ENCODE data around the gene OR5B21.

OR5B21 gene

DNA sequence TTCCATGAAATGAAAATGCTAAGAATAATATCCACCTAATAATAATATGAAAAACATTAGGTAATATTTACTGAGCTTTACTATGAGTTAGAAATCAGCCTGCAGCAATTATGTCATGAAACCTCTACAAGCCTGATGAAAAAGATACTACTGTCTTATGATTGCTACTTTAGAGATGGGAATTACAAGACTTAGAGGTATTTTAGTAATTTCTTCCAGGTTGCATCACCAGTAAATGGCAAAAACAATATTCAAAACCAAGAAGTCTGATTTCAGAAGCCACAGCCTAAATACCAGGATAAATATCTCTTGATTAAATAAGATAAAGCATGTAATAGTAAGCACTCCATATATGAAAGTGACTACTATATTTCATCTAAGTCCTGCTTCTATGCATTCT is 13.8 kb downstream of the OR5B21 start:
- no peak for DNase-seq

GRCh38 chr11:58493676-58494075 is 14.2 kb downstream of the OR5B21 start:
- DNase-seq, result no peak

GRCh38 chr11:58490827-58491226 is 17.1 kb downstream of the OR5B21 start:
- no peak for DNase-seq

DNA sequence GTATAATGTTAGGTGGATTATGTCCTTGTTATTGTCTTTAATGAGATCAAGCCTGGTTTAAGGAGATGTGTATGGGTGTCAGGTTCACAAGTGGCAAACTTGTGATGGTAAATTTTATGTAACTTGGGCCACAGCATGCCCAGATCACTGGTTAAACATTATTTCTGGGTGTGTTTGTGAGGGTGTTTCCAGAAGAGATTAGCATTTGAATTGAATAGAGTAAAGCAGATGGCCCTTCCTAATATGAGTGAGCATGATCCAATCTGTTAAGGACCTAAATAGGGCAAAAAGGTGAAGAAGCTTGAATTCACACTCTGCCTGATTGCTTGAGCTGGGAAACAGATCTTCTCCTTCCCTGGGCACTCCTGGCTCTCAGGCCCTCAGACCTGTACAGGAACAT is 20.7 kb downstream of the OR5B21 start:
- DNase-seq, result no peak

GRCh38 chr11:58485961-58486360 is 21.9 kb downstream of the OR5B21 start:
- no peak for DNase-seq

GRCh38 chr11:58471892-58472291 is 36.0 kb downstream of the OR5B21 start:
- no peak for DNase-seq

DNA sequence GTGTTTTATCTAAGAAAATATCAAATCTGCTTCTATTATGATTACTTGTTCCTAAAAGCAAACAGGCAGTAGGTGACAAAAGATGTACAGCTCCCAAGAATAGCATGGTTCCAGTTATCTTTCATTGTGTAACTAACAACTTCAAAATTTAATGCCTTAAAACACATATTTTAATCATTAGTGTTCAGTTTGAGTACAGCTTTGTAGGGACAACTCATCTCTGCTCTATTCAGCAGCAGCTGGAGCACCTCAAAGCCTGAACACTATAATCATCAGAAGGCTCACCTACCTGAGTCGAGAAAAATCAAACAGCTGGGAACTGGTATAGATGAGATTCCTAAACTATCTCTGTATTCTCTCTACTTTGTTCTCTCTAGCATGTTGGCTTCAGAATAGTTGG is 41.6 kb downstream of the OR5B21 start:
- DNase-seq, result no peak

- no peak for DNase-seq
Measured at GRCh38 chr11:58465690-58466089, 42.2 kb downstream of the OR5B21 start.
